Measurements from ENCODE around the gene RNF186.

- TF ChIP-seq, protein P1, sequence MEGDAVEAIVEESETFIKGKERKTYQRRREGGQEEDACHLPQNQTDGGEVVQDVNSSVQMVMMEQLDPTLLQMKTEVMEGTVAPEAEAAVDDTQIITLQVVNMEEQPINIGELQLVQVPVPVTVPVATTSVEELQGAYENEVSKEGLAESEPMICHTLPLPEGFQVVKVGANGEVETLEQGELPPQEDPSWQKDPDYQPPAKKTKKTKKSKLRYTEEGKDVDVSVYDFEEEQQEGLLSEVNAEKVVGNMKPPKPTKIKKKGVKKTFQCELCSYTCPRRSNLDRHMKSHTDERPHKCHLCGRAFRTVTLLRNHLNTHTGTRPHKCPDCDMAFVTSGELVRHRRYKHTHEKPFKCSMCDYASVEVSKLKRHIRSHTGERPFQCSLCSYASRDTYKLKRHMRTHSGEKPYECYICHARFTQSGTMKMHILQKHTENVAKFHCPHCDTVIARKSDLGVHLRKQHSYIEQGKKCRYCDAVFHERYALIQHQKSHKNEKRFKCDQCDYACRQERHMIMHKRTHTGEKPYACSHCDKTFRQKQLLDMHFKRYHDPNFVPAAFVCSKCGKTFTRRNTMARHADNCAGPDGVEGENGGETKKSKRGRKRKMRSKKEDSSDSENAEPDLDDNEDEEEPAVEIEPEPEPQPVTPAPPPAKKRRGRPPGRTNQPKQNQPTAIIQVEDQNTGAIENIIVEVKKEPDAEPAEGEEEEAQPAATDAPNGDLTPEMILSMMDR (IDR thresholded peaks at IDR 0.05; ENCODE audit: low read depth, low read length, poor library complexity, severe bottlenecking), result no peak
- no peak for TF ChIP-seq EZH2phosphoT487 (IDR thresholded peaks at IDR 0.05; ENCODE audit: borderline replicate concordance, low read length)
These were observed 46.0 kb upstream of the RNF186 start for GRCh38 chr1:19861034-19861433.
